Stimulated activated CD4-positive, alpha-beta T cell treated with anti-CD3 and anti-CD28 coated beads, Interleukin-1b, Interleukin-23, amount 100 ng/mL, for 24 hours (primary cell): ENCODE results near the gene ZNF785.

Experiments used
- DNase-seq, 4 experiments: peaks; one replicate each; pipeline ENCODE4 v3.0.0-alpha.2; 2020; ENCODE audit warnings: low read depth in 4 of 4, low spot score in 1 of 4

ZNF785 gene

GRCh38 chr16:30565984-30566383 is 19.5 kb downstream of the ZNF785 start:
- DNase-seq = no peak

GRCh38 chr16:30565526-30565925 is 20.0 kb downstream of the ZNF785 start:
- DNase-seq = no peak

GRCh38 chr16:30562021-30562420 is 23.5 kb downstream of the ZNF785 start:
- DNase-seq = no peak

DNA sequence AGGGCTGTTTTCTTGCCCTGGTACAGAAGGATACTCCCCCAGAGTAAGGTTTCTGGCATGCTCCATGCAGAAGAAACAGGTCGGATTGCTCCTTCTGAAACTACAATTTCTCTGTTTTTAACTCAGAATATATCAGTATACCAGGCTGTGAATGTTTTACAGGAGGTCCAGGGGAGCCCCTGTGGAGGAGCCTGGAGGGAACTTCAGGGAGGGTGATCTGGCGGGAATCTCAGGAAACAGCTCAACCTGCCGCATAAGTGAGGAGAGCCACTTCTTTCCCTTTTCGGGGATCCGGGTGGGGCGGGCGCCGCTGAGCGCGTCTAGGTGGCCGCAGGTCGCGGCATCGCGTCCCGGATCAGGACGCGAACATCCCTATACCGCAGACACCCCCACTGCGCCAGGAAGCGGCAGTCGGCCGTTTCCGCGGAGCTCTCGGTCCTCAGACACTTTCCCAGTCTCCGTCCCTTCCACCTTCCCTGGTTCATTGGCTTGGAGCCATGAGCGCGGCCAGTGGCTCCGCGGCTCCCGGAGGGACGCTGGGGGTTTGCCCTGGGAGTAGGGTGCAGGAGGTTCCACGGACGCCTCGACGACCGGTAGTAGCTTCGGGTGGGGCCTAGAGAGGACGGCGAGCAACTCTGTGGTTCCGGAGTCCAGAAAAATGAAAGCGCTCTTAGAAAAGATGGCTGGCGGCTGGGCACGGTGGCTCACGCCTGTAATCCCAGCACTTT is 24.2 kb downstream of the ZNF785 start:
- DNase-seq = no peak

DNA sequence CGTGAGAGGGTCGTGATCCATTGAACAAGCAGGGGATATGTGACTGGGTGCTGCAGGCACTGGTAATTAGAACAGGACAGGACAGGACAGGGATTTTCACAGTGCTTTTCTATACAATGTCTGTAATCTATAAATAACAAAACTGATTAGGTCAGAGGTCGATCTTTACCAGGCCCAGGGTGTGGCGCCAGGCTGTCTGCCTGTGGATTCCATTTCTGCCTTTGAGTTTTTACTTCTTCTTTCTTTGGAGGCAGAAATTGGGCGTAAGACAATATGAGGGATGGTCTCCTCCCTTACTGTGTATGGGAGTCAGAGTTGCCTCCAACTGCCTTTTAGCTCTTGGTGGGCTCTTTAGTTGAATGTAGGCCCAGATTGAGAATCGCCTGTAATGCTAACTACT is 25.8 kb downstream of the ZNF785 start:
- no peak for DNase-seq

- no peak for DNase-seq
Observed at GRCh38 chr16:30558789-30559377, 26.6 kb downstream of the ZNF785 start.

DNA sequence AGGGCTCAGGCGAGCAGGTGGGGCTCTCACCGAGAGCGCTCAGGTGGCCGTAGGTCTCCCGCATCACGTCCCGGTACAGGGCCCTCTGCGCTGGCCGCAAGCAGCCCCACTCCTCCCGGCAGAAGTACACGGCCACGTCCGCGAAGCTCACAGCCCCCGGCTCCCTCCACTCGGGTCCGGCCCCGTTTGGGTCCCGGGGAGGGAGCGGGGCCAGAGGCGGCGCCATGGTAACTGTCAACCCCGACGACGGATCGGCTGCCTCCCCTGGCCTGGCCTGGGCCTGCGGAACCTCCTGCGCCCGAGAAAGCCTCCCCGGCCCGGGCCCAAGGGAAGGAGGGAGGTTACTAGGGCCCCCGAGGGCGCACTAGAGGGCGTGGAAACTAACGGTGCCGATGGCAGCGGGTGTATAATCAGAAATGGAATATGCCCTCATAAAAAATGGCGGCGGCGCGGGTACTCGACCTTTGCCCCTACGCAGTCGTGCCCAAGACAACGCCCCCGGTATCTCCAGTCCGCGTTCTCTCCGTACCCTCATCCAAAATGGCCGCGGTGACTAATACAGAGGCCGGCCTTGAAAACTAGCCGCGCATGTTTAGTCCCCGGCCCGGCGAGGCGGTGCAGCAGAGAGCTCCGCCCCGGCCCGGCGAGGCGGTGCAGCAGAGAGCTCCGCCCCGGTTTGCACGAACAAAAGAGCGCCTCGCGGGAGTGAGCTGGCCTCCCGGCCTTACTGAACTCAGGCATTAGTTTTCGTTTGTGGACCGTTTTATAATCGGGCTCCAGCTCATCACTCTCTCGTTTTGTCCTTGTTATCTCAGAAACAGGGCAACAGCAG is 27.3 kb downstream of the ZNF785 start, which contains the start of gene ZNF764:
TSS of gene ZNF764 (minus strand) at position 418 of the 832 bp plus-strand sequence. CDS start at position 226, 192 bp downstream.
- DNase-seq = peak; percentile 71 to 96 (median 88)

DNA sequence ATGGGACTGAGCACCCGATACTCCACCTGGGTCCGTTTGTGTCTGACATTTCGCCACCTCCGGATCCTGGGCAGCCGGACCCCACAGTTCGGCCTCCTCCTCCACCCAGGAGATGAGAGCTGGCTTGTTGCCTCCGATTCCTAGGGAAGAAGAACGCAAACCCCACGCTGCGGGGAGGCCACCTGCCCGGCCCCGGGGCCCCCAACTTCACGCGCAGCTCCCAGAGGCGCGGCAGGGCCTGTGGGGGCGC is 27.9 kb downstream of the ZNF785 start:
- no peak for DNase-seq

- DNase-seq = no peak
Observed at GRCh38 chr16:30556125-30556473, 29.4 kb downstream of the ZNF785 start.

GRCh38 chr16:30555315-30556124 is 30.0 kb downstream of the ZNF785 start:
- no peak for DNase-seq

DNA sequence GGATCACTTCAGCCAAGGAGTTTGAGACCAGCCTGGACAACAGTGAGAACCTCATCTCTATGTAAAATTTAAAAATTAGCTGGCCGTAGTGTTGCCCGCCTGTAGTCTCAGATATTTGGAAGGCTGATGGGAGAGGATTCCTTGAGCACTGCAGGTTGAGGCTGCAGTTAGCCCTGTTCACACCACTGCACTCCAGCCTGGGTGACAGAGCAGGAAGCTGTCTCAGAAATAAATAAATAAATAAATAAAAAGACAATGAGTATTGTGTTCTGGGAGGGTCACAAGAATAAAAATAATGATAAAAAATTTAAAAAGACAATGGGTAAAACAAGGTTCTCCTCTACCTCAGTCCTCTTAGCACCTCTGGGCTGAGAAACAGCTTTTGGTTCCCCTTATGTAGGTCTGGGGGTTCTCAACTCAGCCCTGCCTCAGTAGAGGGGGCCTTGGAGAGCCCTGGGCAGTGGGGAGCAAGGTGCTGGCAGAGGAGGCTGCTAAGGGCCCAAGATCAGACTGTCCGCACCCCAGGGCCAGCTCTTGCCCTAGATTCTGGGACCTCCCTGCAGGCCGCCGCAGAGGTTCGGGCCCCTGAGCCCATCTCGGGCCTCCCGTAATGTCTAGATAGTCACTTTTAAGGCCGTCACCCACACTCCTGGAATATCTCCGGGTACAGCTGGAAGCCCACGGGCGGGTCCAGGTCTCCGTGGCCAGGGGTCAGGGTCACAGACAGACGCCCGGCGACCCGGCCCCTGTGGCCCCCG is 30.8 kb downstream of the ZNF785 start:
- no peak for DNase-seq

DNA sequence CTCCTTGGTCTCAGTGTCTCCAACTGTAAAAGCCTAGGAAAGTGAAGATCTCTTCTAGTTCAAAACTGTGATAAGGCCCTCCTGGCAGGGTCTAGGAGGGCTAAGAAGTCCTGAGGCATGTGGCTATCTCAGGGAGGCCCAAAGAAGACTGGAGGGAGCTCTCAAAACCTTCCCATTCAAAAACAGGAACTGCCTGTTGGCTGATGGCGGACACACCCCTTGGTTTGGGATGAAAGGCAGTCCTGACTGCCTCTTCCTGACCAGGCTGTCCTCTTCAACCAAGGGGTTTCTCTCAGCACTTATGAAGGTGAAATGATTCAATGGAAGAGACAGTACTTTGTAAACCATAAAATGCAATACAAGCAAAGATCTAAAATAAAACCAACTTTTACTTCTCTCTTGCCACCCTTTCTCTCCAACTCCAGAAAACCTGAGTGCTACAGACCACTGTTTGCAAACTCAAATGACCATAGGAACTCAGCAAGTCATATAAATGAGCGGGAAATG is 32.1 kb downstream of the ZNF785 start:
- DNase-seq = no peak

DNA sequence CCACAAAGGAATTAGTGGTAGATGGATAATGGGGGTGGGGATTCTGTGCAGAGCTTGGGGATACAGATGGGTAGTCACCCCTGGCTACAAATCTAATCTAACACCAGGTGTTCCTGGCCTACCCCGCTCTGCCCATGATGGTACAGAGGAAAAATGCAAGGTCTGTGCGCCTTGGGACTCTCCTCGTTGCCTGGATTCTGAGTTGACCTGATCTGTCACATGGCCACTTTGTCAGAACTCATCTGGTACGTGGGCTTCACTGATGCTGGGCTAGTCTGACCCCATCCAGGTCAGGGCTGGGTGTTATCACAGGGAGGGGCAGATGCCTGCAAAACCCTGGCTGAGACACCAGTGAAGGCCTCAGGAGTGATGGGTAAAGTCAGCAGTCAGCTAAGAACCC is 32.5 kb downstream of the ZNF785 start:
- DNase-seq = no peak

- DNase-seq = peak in 1 of 4 experiments; percentile 49
Observed at GRCh38 chr16:30551781-30552180, 33.7 kb downstream of the ZNF785 start.

DNA sequence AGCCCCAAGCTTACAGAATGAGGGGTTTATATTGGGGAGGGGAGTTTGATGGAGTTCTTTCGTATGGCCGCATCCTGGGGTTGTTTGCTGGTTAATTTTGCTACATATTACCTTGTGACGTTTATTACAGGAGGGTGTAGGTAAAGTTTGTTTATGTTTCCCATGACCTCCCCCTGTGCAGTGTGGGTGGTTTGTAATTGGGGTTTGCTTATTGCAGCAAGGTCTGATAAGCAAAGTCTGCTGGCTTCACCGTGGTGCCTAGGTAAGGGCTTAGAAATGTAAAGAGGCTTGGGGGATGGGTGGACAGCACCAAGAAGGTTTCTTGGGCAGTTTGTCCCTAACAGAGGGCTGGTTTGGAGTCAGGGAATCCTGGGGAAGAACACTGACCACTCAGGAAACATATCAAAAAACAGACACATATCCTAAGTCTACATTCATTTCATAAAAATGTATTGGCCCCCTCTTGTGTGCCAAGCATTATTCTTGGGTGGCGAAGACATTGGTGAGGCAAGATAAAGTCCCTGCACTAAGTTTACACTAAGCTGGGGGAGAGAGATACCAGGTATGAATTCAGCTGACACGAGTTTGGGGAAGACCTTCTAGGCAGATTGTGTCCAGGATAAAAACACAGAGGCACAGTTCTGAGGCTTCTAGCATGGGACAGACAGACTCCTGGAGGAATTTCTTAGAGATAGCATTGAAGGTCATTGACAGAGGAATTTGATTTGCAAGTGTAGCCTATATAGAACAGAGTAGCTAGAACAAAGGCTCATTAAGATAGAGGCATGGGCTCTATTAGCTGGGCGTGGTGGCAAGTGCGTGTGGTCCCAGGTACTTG is 36.9 kb downstream of the ZNF785 start:
- no peak for DNase-seq

GRCh38 chr16:30546115-30546514 is 39.4 kb downstream of the ZNF785 start:
- DNase-seq = no peak

DNA sequence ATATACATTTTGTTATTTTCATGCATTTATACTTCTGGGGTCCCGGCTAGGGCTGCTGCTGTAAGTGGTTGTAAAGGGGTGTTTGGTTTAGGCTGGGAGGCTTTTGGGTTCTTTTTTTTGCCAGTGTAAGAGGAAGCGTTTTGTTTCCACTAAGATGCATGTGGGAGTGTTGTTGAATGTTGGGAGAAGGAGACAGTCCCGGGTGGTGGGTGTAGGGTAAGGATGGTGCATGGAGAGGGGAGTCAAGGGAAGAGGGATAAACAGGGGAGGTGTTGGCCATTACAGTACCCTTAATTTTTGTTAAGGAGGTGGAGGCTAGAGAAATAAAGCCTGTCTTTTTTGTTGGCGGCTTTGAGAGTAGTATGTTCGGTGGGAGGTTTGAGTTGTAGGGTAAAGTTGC is 42.4 kb downstream of the ZNF785 start:
- no peak for DNase-seq

DNA sequence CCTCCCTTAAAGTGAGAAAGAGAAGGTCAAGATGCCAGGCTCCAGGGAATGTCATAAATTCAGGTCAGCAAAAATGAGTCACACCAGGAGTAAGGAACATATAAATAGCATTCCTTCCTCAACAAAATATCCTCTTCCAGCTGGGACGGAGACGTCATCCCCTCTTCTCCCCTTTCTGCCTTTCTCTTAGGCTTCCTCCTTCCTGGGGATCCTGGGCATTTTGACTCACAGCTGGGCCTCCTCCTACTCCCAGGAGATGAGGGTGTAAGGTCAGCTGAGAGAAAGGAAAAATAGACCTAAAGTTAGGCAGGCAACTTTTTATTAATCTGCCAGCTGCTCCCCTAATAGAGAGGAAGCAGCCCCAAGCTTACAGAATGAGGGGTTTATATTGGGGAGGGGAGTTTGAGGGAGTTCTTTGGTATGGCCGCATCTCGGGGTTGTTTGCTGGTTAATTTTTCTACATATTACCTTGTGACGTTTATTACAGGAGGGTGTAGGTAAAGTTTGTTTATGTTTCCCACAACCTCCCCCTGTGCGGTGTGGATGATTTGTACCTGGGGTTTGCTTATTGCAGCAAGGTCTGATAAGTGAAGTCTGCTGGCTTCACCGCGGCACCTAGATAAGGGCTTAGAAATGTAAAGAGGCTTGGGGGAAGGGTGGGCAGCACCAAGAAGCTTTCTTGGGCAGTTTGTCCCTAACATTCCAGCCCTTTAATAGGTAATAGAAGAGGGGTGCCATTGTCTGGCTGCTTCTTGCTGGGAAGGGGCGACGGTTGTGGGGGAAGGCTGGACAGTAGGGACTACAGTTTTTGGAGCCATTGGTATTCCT is 43.8 kb downstream of the ZNF785 start:
- DNase-seq = no peak
